ENCODE data around the gene OGFRL1. TPM values are rescaled to one million over a fixed set of nuclear protein-coding genes. Genes with fewer than 3 reads are reported as not detected.

OGFRL1 gene
- total RNA-seq, 2 donors from 2014 or later: 26.9 to 30.5 TPM

DNA sequence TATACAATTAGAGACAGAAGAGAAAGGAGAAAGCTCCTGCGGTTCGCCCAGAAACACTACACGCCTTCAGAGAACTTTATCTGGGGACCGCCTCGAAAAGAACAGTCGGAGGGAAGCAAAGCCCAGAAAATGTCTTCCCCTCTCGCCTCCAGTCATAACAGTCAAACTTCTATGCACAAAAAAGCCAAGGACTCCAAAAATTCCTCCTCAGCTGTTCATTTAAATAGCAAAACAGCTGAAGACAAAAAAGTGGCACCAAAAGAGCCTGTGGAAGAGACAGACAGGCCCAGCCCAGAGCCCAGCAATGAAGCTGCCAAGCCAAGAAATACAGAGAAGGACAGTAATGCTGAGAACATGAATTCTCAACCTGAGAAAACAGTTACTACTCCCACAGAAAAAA lies 12.9 kb downstream of the OGFRL1 start:
- Histone ChIP-seq H3K36me3 (no peaks in the 10 kb centered on the region), H3K27ac (no peak overlapping the region), H3K9me3 (no peaks in the 10 kb centered on the region), H3K4me1 (ENCODE audit: control insufficient read depth in 1 of 2, low read depth in 2 of 2) (no peaks in the 10 kb centered on the region), H3K27me3 (replicated peaks; ENCODE audit: insufficient read depth) (no peaks in the 10 kb centered on the region), H3K4me3 (peak overlapping the region; percentile 4)
- DNase-seq (ENCODE audit: low spot score) (no peak), ATAC-seq (ENCODE audit: insufficient number of reproducible peaks, low FRiP score, low read depth) (no peak)
- TF ChIP-seq, protein P1, sequence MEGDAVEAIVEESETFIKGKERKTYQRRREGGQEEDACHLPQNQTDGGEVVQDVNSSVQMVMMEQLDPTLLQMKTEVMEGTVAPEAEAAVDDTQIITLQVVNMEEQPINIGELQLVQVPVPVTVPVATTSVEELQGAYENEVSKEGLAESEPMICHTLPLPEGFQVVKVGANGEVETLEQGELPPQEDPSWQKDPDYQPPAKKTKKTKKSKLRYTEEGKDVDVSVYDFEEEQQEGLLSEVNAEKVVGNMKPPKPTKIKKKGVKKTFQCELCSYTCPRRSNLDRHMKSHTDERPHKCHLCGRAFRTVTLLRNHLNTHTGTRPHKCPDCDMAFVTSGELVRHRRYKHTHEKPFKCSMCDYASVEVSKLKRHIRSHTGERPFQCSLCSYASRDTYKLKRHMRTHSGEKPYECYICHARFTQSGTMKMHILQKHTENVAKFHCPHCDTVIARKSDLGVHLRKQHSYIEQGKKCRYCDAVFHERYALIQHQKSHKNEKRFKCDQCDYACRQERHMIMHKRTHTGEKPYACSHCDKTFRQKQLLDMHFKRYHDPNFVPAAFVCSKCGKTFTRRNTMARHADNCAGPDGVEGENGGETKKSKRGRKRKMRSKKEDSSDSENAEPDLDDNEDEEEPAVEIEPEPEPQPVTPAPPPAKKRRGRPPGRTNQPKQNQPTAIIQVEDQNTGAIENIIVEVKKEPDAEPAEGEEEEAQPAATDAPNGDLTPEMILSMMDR (IDR thresholded peaks at IDR 0.05): no peak

GRCh38 chr6:71309656-71310055 lies 21.0 kb downstream of the OGFRL1 start:
- Histone ChIP-seq H3K4me1 (ENCODE audit: control insufficient read depth in 1 of 2, low read depth in 2 of 2) (peaks cover 4 to 9% of the 10 kb centered on the region in 2 donors), H3K36me3 (no peaks in the 10 kb centered on the region), H3K27ac (no peak overlapping the region), H3K9me3 (no peaks in the 10 kb centered on the region), H3K27me3 (replicated peaks; ENCODE audit: insufficient read depth) (no peaks in the 10 kb centered on the region), H3K4me3 (no peak overlapping the region)
- TF ChIP-seq, protein P1 (IDR thresholded peaks at IDR 0.05): no peak
- DNase-seq (ENCODE audit: low spot score) (no peak), ATAC-seq (ENCODE audit: insufficient number of reproducible peaks, low FRiP score, low read depth) (no peak)

DNA sequence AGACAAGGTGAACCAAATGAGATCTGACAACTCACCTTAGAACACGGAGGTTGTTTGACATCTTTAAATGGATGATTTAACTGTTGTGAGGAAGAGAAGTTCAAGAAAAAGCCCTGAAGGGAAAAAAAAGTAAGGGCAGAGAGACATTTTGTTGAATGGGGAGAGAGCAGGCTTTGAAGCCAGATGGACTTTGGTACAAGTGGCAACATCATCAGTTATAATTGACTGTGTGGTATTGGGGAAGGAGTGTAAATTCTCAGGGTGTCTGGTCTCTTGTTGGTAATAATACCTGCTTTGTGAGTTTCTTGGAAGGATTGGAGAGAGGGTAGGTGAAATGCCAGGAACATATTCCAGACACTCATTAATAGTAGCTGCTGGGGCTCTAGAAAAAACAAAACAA lies 21.6 kb downstream of the OGFRL1 start:
- H3K27ac ChIP-seq: no peak overlapping the region
- H3K27me3 ChIP-seq (replicated peaks; ENCODE audit: insufficient read depth): no peaks in the 10 kb centered on the region
- ATAC-seq (ENCODE audit: insufficient number of reproducible peaks, low FRiP score, low read depth) (no peak), DNase-seq (ENCODE audit: low spot score) (no peak)
- H3K36me3 ChIP-seq: no peaks in the 10 kb centered on the region
- no peaks in the 10 kb centered on the region for H3K9me3 ChIP-seq
- TF ChIP-seq, protein P1 (IDR thresholded peaks at IDR 0.05): no peak
- no peak overlapping the region for H3K4me3 ChIP-seq
- H3K4me1 ChIP-seq (ENCODE audit: control insufficient read depth in 1 of 2, low read depth in 2 of 2): peaks cover 4 to 9% of the 10 kb centered on the region in 2 donors

DNA sequence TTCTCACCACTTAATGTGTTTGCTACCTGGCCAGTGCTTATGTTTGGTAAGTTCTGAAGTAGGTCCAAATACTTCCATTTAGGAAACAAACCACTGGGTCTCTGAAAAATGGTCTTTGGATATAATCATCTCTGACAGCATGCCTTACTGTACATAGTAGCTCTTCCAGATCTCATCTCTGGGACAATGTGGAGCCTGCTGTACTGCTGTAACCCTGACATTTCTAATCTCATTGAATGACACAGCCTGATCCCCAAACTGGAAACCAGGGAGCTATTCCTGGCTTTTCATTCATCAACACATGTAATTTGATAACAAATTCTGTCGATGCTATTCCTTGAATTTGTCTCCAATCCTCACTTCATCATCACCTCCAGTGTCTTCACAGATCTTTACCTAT lies 23.5 kb downstream of the OGFRL1 start:
- TF ChIP-seq, protein P1 (IDR thresholded peaks at IDR 0.05): no peak
- no peak for DNase-seq (ENCODE audit: low spot score)
- H3K4me3 ChIP-seq: no peak overlapping the region
- no peak overlapping the region for H3K27ac ChIP-seq
- ATAC-seq (ENCODE audit: insufficient number of reproducible peaks, low FRiP score, low read depth): no peak
- no peaks in the 10 kb centered on the region for H3K27me3 ChIP-seq (replicated peaks; ENCODE audit: insufficient read depth)
- peaks cover 4 to 9% of the 10 kb centered on the region in 2 donors for H3K4me1 ChIP-seq (ENCODE audit: control insufficient read depth in 1 of 2, low read depth in 2 of 2)
- no peaks in the 10 kb centered on the region for H3K36me3 ChIP-seq
- no peaks in the 10 kb centered on the region for H3K9me3 ChIP-seq

DNA sequence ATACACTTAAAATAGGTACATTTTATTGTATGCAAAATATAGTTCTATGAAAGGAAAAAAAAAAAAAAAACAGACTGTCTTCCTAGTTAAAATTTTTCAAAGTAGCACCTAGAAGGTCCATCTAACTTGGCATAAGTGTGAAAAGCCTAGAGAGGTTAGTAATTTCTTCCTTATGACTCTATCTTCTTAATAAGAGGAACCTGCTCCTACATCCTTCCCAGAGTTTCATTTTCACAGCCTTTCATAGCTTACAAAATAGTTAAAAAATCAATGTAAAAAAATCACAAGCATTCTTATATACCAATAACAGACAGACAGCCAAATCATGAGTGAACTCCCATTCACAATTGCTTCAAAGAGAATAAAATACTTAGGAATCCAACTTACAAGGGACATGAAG lies 28.8 kb downstream of the OGFRL1 start:
- Histone ChIP-seq H3K27ac (no peak overlapping the region), H3K36me3 (no peaks in the 10 kb centered on the region), H3K27me3 (replicated peaks; ENCODE audit: insufficient read depth) (no peaks in the 10 kb centered on the region), H3K4me1 (ENCODE audit: control insufficient read depth in 1 of 2, low read depth in 2 of 2) (no peaks in the 10 kb centered on the region), H3K4me3 (no peak overlapping the region), H3K9me3 (no peaks in the 10 kb centered on the region)
- TF ChIP-seq, protein P1 (IDR thresholded peaks at IDR 0.05): no peak
- DNase-seq (ENCODE audit: low spot score): no peak
- ATAC-seq (ENCODE audit: insufficient number of reproducible peaks, low FRiP score, low read depth): no peak
